K562 (cell line): ENCODE results near the gene FES. TPM values are rescaled to one million over a fixed set of nuclear protein-coding genes. Genes with fewer than 3 reads are reported as not detected.

Experiments used
- CEBPG ChIP-seq, 3 experiments: fragments of 200-800 bp in 1 of 3; sonication (Bioruptor generic) in 1 of 3; sonication (generic) in 1 of 3; formaldehyde crosslinking in 1 of 3; IDR thresholded peaks in 2 of 3; conservative IDR thresholded peaks in 1 of 3; 2 replicates each; pipeline versions ENCODE4 v1.6.1 to v1.8.0; 2016 to 2022; ENCODE audit warnings: missing compliant biosample characterization in 2 of 3, missing genetic modification characterization in 2 of 3, mild to moderate bottlenecking in 1 of 3, missing genetic modification reagents in 1 of 3
- CREB1 ChIP-seq, 2 experiments: sonication (generic) in 1 of 2; formaldehyde crosslinking in 1 of 2; IDR thresholded peaks; 2 replicates each; pipeline versions ENCODE4 v1.6.1 to v1.8.0; 2012 to 2022; ENCODE audit warnings: inconsistent platforms in 1 of 2, mild to moderate bottlenecking in 1 of 2, missing genetic modification reagents in 1 of 2, moderate library complexity in 1 of 2
- ETV1 ChIP-seq: fragments of 450-650 bp; conservative IDR thresholded peaks from 2 replicates; pipeline ENCODE4 v1.6.1; 2016; ENCODE audit warnings: missing genetic modification characterization, control low read depth, low read depth, missing compliant biosample characterization
- FOS ChIP-seq: IDR thresholded peaks from 3 replicates; pipeline ENCODE4 v1.6.1; 2011; ENCODE audit not compliant: insufficient read length; ENCODE audit errors: extremely low read depth
- FUS ChIP-seq: fragments of 200-400 bp; formaldehyde crosslinking; optimal IDR thresholded peaks from 2 replicates; pipeline ENCODE3; 2017; ENCODE audit warnings: low read depth, low read length
- HDAC2 ChIP-seq: fragments of 450-650 bp; IDR thresholded peaks from 2 replicates; pipeline ENCODE4 v1.6.1; 2016; ENCODE audit warnings: mild to moderate bottlenecking
- JUN ChIP-seq, 2 experiments: sonication (generic) in 1 of 2; formaldehyde crosslinking in 1 of 2; IDR thresholded peaks; 2 replicates each; pipeline versions ENCODE4 v1.6.1 to v1.8.0; 2012 to 2022; ENCODE audit warnings: borderline replicate concordance in 2 of 2, mild to moderate bottlenecking in 2 of 2, improper control_type of control experiment in 1 of 2, low read depth in 1 of 2, low read length in 1 of 2, missing genetic modification reagents in 1 of 2
- MXI1 ChIP-seq: IDR thresholded peaks from 2 replicates; pipeline ENCODE4 v1.6.1; 2011; ENCODE audit warnings: low read depth, mild to moderate bottlenecking, improper control_type of control experiment, low read length
- SIN3A ChIP-seq, 2 experiments: fragments of 150-350 bp in 1 of 2; IDR thresholded peaks; 2 replicates each; pipeline ENCODE4 v1.6.1; 2011 to 2016; ENCODE audit warnings: borderline replicate concordance in 2 of 2, low read depth in 2 of 2, low read length in 2 of 2, mild to moderate bottlenecking in 2 of 2, moderate library complexity in 2 of 2; ENCODE audit not compliant: control insufficient read depth in 1 of 2
- SMARCA4 ChIP-seq: fragments of 450-650 bp; IDR thresholded peaks from 2 replicates; pipeline ENCODE4 v1.6.1; 2016
- ZNF140 ChIP-seq: fragments of 250-450 bp; sonication (Bioruptor Pico); IDR thresholded peaks from 2 replicates; pipeline ENCODE4 v1.8.0; 2021; ENCODE audit warnings: moderate library complexity, mild to moderate bottlenecking, inconsistent platforms
- ZNF696 ChIP-seq: fragments of 250-450 bp; sonication (Bioruptor Pico); conservative IDR thresholded peaks from 2 replicates; pipeline ENCODE4 v1.4.0; 2020; ENCODE audit warnings: mild to moderate bottlenecking, moderate library complexity
- ZSCAN29 ChIP-seq: fragments of 450-650 bp; IDR thresholded peaks from 2 replicates; pipeline ENCODE4 v1.6.1; 2017
- polyA plus RNA-seq, 8 experiments: library from polyadenylated mRNA; depleted of rRNA in 4 of 8; stranded (reverse) in 5 of 8; unstranded in 3 of 8; fragments of >200 nt; fragmentation: Nextera tagmentation in 2 of 8; fragmentation: Illumina TruSeq in 1 of 8; extraction: Ambion mirVana in 2 of 8; extraction: Trizol in 1 of 8; gene quantifications; 2 replicates each; pipeline versions ENCODE4 v1.2.1 to v1.2.3, GENCODE V29; 2011 to 2014; ENCODE audit warnings: inconsistent platforms in 1 of 8, missing spikeins in 1 of 8
- total RNA-seq, 7 experiments: library from RNA; depleted of rRNA in 6 of 7; stranded (reverse); fragments of >200 nt in 6 of 7; fragmentation: Illumina TruSeq in 2 of 7; extraction: Trizol in 2 of 7; gene quantifications; 2 replicates each; pipeline versions ENCODE4 v1.2.1 to v1.2.3, GENCODE V29; 2011 to 2021; ENCODE audit warnings: low replicate concordance in 1 of 7
- TF ChIP-seq, protein P1 (sequence below): sonication (generic); formaldehyde crosslinking; IDR thresholded peaks from 2 replicates; pipeline ENCODE4 v1.8.1; 2023; ENCODE audit warnings: missing genetic modification reagents, mild to moderate bottlenecking, borderline replicate concordance
- TF ChIP-seq, protein P2 (sequence below): fragments of 250-450 bp; sonication (Bioruptor Pico); IDR thresholded peaks from 2 replicates; pipeline ENCODE4 v1.4.0; 2020; ENCODE audit warnings: mild to moderate bottlenecking
- TF ChIP-seq, protein P3 (sequence below): sonication (generic); formaldehyde crosslinking; IDR thresholded peaks from 2 replicates; pipeline ENCODE4 v1.8.0; 2023; ENCODE audit warnings: mild to moderate bottlenecking, missing genetic modification reagents

The FES gene
- total and polyA plus RNA-seq, 9 of the 15 experiments (the other 6 are each of a cell fraction or from before 2014, with no cell fraction given) = 0.38 to 2.6 (median 0.82) TPM

DNA sequence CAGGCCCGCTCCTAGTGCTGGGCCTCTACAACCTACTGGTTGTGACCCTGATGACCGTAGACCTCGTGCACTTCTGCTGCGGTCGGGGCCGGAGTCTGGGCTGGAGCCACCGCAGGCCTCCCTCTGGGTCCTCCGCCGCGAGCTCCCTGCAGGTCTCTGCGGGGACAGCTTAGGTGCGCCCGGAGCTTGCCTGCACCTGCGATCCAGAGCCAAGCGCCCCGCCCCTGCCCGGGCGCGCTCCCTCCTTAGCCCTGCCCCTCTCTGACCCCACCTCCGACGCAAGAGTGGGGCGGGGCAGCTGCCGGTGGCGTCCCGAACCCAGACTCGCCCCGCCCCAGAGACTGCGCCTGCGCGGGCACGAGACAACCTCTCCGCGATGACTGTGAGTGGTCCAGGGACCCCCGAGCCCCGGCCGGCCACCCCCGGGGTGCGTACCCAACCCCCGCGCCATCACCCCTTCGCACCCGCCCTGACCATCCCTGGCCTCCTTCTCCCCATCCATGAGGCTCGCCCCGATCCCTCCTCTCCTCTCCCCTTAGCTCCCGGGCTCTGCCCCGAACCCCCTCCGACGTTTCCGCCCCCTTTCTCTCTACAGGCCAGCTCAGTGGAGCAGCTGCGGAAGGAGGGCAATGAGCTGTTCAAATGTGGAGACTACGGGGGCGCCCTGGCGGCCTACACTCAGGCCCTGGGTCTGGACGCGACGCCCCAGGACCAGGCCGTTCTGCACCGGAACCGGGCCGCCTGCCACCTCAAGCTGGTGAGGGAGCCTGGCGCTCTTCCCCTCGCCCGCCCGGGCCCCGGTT lies 50.8 kb downstream of the FES start, which contains the start of gene UNC45A (continued):
- TF ChIP-seq, protein P1, sequence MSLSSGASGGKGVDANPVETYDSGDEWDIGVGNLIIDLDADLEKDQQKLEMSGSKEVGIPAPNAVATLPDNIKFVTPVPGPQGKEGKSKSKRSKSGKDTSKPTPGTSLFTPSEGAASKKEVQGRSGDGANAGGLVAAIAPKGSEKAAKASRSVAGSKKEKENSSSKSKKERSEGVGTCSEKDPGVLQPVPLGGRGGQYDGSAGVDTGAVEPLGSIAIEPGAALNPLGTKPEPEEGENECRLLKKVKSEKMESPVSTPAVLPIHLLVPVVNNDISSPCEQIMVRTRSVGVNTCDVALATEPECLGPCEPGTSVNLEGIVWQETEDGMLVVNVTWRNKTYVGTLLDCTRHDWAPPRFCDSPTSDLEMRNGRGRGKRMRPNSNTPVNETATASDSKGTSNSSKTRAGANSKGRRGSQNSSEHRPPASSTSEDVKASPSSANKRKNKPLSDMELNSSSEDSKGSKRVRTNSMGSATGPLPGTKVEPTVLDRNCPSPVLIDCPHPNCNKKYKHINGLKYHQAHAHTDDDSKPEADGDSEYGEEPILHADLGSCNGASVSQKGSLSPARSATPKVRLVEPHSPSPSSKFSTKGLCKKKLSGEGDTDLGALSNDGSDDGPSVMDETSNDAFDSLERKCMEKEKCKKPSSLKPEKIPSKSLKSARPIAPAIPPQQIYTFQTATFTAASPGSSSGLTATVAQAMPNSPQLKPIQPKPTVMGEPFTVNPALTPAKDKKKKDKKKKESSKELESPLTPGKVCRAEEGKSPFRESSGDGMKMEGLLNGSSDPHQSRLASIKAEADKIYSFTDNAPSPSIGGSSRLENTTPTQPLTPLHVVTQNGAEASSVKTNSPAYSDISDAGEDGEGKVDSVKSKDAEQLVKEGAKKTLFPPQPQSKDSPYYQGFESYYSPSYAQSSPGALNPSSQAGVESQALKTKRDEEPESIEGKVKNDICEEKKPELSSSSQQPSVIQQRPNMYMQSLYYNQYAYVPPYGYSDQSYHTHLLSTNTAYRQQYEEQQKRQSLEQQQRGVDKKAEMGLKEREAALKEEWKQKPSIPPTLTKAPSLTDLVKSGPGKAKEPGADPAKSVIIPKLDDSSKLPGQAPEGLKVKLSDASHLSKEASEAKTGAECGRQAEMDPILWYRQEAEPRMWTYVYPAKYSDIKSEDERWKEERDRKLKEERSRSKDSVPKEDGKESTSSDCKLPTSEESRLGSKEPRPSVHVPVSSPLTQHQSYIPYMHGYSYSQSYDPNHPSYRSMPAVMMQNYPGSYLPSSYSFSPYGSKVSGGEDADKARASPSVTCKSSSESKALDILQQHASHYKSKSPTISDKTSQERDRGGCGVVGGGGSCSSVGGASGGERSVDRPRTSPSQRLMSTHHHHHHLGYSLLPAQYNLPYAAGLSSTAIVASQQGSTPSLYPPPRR = no peak
- TF ChIP-seq ZSCAN29 = no peak
- no peak for TF ChIP-seq ZNF140 (CRISPR knock-in tag)
- no peak for TF ChIP-seq SMARCA4
- TF ChIP-seq MXI1 = no peak
- TF ChIP-seq, protein P2, sequence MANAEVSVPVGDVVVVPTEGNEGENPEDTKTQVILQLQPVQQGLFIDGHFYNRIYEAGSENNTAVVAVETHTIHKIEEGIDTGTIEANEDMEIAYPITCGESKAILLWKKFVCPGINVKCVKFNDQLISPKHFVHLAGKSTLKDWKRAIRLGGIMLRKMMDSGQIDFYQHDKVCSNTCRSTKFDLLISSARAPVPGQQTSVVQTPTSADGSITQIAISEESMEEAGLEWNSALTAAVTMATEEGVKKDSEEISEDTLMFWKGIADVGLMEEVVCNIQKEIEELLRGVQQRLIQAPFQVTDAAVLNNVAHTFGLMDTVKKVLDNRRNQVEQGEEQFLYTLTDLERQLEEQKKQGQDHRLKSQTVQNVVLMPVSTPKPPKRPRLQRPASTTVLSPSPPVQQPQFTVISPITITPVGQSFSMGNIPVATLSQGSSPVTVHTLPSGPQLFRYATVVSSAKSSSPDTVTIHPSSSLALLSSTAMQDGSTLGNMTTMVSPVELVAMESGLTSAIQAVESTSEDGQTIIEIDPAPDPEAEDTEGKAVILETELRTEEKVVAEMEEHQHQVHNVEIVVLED (CRISPR knock-in tag) = 0 out of 2 replicates have a peak, but pooled peaks have one; percentile 16
- no peak for TF ChIP-seq ZNF696 (CRISPR knock-in tag)
- TF ChIP-seq FOS = no peak
- no peak for TF ChIP-seq FUS
- TF ChIP-seq ETV1 (tag) = 0 out of 2 replicates have a peak, but pooled peaks have one; percentile 11
- no peak for TF ChIP-seq CREB1 (IDR thresholded peaks at IDR 0.05)
- TF ChIP-seq CREB1 (CRISPR knock-in tag; IDR thresholded peaks at IDR 0.05) = no peak; the same call in 1 of the 2 replicates
- no peak for TF ChIP-seq JUN (IDR thresholded peaks at IDR 0.05; ENCODE audit: borderline replicate concordance, low read depth, low read length)
- TF ChIP-seq JUN (CRISPR knock-in tag; IDR thresholded peaks at IDR 0.05; ENCODE audit: borderline replicate concordance) = no peak
- TF ChIP-seq SIN3A (IDR thresholded peaks at IDR 0.05; ENCODE audit: borderline replicate concordance in 2 of 2, control insufficient read depth in 1 of 2, low read depth in 2 of 2, low read length in 2 of 2) = no peak; a peak in 2 of 4 replicates
- TF ChIP-seq, protein P3, sequence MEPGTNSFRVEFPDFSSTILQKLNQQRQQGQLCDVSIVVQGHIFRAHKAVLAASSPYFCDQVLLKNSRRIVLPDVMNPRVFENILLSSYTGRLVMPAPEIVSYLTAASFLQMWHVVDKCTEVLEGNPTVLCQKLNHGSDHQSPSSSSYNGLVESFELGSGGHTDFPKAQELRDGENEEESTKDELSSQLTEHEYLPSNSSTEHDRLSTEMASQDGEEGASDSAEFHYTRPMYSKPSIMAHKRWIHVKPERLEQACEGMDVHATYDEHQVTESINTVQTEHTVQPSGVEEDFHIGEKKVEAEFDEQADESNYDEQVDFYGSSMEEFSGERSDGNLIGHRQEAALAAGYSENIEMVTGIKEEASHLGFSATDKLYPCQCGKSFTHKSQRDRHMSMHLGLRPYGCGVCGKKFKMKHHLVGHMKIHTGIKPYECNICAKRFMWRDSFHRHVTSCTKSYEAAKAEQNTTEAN (CRISPR knock-in tag) = no peak
- TF ChIP-seq HDAC2 = no peak
- no peak for TF ChIP-seq CEBPG (CRISPR knock-in tag; IDR thresholded peaks at IDR 0.05)
- no peak for TF ChIP-seq CEBPG (tag; conservative IDR thresholded peaks at IDR 0.05 in 1 of 2, IDR thresholded peaks at IDR 0.05 in 1 of 2)
